ENCODE data around the gene CHEK1. TPM values are rescaled to one million over a fixed set of nuclear protein-coding genes. Genes with fewer than 3 reads are reported as not detected.

CHEK1 gene
- total RNA-seq, 2 donors from 2014 or later: 15.6 to 44.6 TPM

GRCh38 chr11:125680747-125681146, 55.8 kb downstream of the CHEK1 start, which contains the start of gene ACRV1:
TSS of gene ACRV1 (minus strand) at chr11:125680847. CDS start at chr11:125680780, 67 bp downstream.
- no peak for TF ChIP-seq CTCF (IDR thresholded peaks at IDR 0.05)
- no peaks in the 10 kb centered on the region for H3K36me3 ChIP-seq
- H3K27me3 ChIP-seq: no peaks in the 10 kb centered on the region
- H3K9ac ChIP-seq (ENCODE audit: low read depth in 2 of 2, low read length in 2 of 2): no peak within 1 kb of the TSS
- intact Hi-C loops (cut with DNase I): no loop called here
- no peaks in the 10 kb centered on the region for H3K4me1 ChIP-seq
- no peak within 1 kb of the TSS for H3K4me3 ChIP-seq
- H3K27ac ChIP-seq: no peak within 1 kb of the TSS
- H3K9me3 ChIP-seq: no peaks in the 10 kb centered on the region
- DNase-seq: no peak

DNA sequence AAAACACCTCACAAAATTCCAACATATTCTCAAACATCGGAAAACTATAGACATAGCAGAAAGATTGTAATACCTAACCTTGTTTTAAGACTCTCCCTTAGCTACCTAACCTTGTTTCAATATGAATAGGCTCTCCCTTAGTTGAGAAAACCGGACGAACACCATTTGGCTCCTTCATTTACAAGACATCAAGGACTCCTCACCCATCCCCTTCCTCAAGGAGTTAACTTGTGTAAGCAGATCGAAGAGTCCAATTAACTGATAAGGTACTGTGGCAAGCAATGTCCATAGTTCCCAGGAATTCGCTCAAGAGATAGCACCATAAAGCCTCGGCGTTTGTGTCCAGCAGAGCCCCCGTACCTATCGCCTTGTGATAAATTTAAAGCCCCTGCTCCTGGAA, 60.3 kb downstream of the CHEK1 start:
- intact Hi-C loops (cut with DNase I): no loop called here
- Histone ChIP-seq H3K27ac (no peak overlapping the region), H3K4me1 (no peaks in the 10 kb centered on the region), H3K9me3 (no peaks in the 10 kb centered on the region), H3K36me3 (no peaks in the 10 kb centered on the region), H3K27me3 (no peaks in the 10 kb centered on the region), H3K4me3 (no peak overlapping the region), H3K9ac (ENCODE audit: low read depth in 2 of 2, low read length in 2 of 2) (no peak overlapping the region)
- TF ChIP-seq CTCF (IDR thresholded peaks at IDR 0.05): no peak
- DNase-seq: no peak

DNA sequence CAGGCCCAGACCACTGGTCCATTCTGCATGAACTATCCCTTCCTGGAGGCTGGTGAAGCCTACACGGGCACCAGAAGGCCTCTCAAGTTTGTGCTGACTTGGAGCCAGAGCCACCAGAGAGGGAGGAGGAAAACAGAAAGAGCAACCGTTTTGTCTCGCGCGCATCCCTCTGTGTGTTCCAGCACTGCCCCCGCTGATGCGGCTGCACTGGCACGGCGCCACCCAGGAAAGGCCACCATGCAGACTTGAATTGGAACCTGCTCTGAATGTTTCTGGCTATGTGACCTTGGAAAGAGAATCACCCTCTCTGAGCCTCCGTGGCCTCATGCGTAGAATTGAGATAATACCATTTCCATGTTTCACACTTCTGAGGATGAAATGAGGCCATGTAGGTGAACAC, 63.1 kb downstream of the CHEK1 start:
- no peak overlapping the region for H3K4me3 ChIP-seq
- no peaks in the 10 kb centered on the region for H3K4me1 ChIP-seq
- H3K36me3 ChIP-seq: no peaks in the 10 kb centered on the region
- no peak for TF ChIP-seq CTCF (IDR thresholded peaks at IDR 0.05)
- H3K27ac ChIP-seq: no peak overlapping the region
- intact Hi-C loops (cut with DNase I): no loop called here
- no peak overlapping the region for H3K9ac ChIP-seq (ENCODE audit: low read depth in 2 of 2, low read length in 2 of 2)
- H3K27me3 ChIP-seq: no peaks in the 10 kb centered on the region
- no peak for DNase-seq
- H3K9me3 ChIP-seq: no peaks in the 10 kb centered on the region

- Histone ChIP-seq H3K9me3 (no peaks in the 10 kb centered on the region), H3K36me3 (no peaks in the 10 kb centered on the region), H3K4me1 (no peaks in the 10 kb centered on the region), H3K9ac (ENCODE audit: low read depth in 2 of 2, low read length in 2 of 2) (no peak overlapping the region), H3K4me3 (no peak overlapping the region), H3K27ac (no peak overlapping the region), H3K27me3 (no peaks in the 10 kb centered on the region)
- no peak for DNase-seq
- intact Hi-C loops (cut with DNase I): no loop called here
- TF ChIP-seq CTCF (IDR thresholded peaks at IDR 0.05): no peak
These were observed 63.7 kb downstream of the CHEK1 start for GRCh38 chr11:125688632-125689031.

DNA sequence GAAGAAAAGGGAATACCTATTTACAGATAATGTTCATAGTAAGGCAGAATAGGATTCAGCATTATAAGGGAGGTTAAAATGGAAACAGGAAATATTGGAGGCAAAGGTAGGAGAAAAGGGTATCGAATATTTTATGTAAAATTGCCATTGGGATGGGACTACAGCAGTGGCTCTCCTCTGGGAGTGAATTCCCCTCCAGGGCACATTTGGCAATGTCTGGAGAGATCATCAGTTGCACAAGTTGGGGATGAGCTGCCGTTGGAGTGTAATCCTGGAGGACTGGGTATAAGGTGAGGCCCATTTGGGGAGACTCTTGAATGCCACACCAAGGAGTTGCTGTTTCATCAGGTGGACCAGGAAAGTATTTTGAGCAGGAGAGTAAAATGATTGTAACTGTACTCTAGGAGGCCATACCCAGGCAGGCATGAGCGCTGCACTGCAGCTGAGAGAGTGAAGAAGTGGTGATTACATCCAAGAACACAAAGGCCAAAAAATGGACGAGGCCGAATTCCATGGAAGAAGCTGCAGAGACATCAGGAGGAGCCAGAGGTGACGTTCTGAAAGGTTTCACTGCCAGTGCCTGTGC, 64.4 kb downstream of the CHEK1 start:
- intact Hi-C loops (cut with DNase I): no loop called here
- TF ChIP-seq CTCF (IDR thresholded peaks at IDR 0.05): no peak

More for the DNA sequence above, 64.4 kb downstream of the CHEK1 start:
- H3K27me3 ChIP-seq: no peaks in the 10 kb centered on the region
- H3K9ac ChIP-seq (ENCODE audit: low read depth in 2 of 2, low read length in 2 of 2): no peak overlapping the region
- H3K4me3 ChIP-seq: no peak overlapping the region
- no peak for DNase-seq
- H3K36me3 ChIP-seq: no peaks in the 10 kb centered on the region
- H3K4me1 ChIP-seq: no peaks in the 10 kb centered on the region
- H3K9me3 ChIP-seq: no peaks in the 10 kb centered on the region
- H3K27ac ChIP-seq: no peak overlapping the region

Measured in colonic mucosa (tissue), 4 donors.